PC-3 (cell line): ENCODE data around the gene CNTNAP2.

Source experiments
- EZH2phosphoT487 ChIP-seq: fragments of 300-600 bp; sonication (generic); IDR thresholded peaks from 2 replicates; pipeline ENCODE4 v1.6.1; 2018; ENCODE audit warnings: mild to moderate bottlenecking, antibody characterized with exemption, low read length, borderline replicate concordance
- TF ChIP-seq, protein P1 (sequence below): fragments of 300-600 bp; sonication (generic); conservative IDR thresholded peaks from 2 replicates; pipeline ENCODE4 v1.5.1; 2017; ENCODE audit warnings: antibody characterized with exemption, low read depth, mild to moderate bottlenecking, low read length

DNA sequence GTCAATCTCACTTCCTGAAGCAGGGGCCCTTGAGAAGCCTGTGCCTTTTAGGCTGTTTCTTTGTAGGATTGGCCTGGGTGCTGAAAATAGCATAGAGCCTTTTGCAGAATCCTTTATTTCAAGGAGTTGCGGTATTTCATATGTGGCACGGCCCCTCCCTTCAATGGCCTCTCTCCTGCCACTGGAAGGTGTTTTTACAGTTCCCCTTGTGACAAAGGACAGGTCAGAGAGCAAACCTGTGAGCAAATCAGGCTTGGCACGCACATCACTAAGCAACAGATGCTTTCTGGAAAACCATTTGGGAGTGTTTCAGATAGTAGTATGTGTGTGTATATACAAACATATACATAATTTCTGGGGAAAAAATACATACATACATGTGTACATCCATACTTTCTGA is 2085.4 kb downstream of the CNTNAP2 start:
- TF ChIP-seq, protein P1, sequence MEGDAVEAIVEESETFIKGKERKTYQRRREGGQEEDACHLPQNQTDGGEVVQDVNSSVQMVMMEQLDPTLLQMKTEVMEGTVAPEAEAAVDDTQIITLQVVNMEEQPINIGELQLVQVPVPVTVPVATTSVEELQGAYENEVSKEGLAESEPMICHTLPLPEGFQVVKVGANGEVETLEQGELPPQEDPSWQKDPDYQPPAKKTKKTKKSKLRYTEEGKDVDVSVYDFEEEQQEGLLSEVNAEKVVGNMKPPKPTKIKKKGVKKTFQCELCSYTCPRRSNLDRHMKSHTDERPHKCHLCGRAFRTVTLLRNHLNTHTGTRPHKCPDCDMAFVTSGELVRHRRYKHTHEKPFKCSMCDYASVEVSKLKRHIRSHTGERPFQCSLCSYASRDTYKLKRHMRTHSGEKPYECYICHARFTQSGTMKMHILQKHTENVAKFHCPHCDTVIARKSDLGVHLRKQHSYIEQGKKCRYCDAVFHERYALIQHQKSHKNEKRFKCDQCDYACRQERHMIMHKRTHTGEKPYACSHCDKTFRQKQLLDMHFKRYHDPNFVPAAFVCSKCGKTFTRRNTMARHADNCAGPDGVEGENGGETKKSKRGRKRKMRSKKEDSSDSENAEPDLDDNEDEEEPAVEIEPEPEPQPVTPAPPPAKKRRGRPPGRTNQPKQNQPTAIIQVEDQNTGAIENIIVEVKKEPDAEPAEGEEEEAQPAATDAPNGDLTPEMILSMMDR = no peak
- no peak for TF ChIP-seq EZH2phosphoT487
